Aorta (tissue), 5 donors: Measurements from ENCODE around the gene CHPT1. TPM values are rescaled to one million over a fixed set of nuclear protein-coding genes. Genes with fewer than 3 reads are reported as not detected.
"Not testable (repeated sequence)": the region's sequence is repeated elsewhere in the genome, so short reads cannot be mapped to it uniquely, and the experiment has no call there.

ENCODE experiments used
- ATAC-seq: fragments of 200-7000 bp; cut with Tn5 transposase; one replicate; pipeline ENCODE4 v1.9.1; 2022; ENCODE audit warnings: moderate library complexity; ENCODE audit not compliant: low FRiP score
- DNase-seq, 2 donors: peaks; one replicate each; pipeline ENCODE4 v3.0.0-alpha.2; 2020
- H3K27ac ChIP-seq, 2 donors: one replicate each; pipeline ENCODE4 v1.5.1; 2013; ENCODE audit warnings: low read length in 2 of 2, mild to moderate bottlenecking in 2 of 2, moderate library complexity in 2 of 2, control low read depth in 1 of 2, inconsistent platforms in 1 of 2, low read depth in 1 of 2
- H3K27me3 ChIP-seq, 2 donors: one replicate each; pipeline ENCODE4 v1.6.1; 2013; ENCODE audit warnings: control low read depth in 1 of 2, low read length in 1 of 2, mild to moderate bottlenecking in 1 of 2, moderate library complexity in 1 of 2; ENCODE audit not compliant: insufficient read depth in 2 of 2, control insufficient read depth in 1 of 2
- H3K36me3 ChIP-seq, 2 donors: one replicate each; pipeline ENCODE4 v1.6.1; 2013; ENCODE audit warnings: control low read depth in 1 of 2, low read length in 1 of 2, mild to moderate bottlenecking in 1 of 2; ENCODE audit not compliant: insufficient read depth in 2 of 2, control insufficient read depth in 1 of 2
- H3K4me1 ChIP-seq, 2 donors: one replicate each; pipeline ENCODE4 v1.6.1; 2013; ENCODE audit warnings: low read length in 2 of 2, control low read depth in 1 of 2, mild to moderate bottlenecking in 1 of 2, moderate library complexity in 1 of 2; ENCODE audit not compliant: insufficient read depth in 2 of 2, control insufficient read depth in 1 of 2
- H3K4me3 ChIP-seq, 2 donors: one replicate each; pipeline ENCODE4 v1.5.1; 2013; ENCODE audit warnings: low read length in 2 of 2, control low read depth in 1 of 2, mild to moderate bottlenecking in 1 of 2
- H3K9me3 ChIP-seq: one replicate; pipeline ENCODE4 v1.6.1; 2013; ENCODE audit warnings: mild to moderate bottlenecking, low read length; ENCODE audit not compliant: control insufficient read depth
- WGBS, 2 donors: extraction: QIAGEN DNeasy Blood & Tissue Kit; methylation state at CpG; one replicate each; pipeline ENCODE4 v1.1.7; 2013; 5-methylcytosine and 5-hydroxymethylcytosine counted together
- intact Hi-C, 2 donors: fragments of 100-400 bp; cut with DNase I; formaldehyde crosslinking; loops; one replicate each; pipeline versions ENCODE4 v1.14.2 to v1.15.0; 2022
- polyA plus RNA-seq, 2 donors: library from polyadenylated mRNA; stranded (reverse); fragments of 200-250 nt; gene quantifications; one replicate each; pipeline ENCODE4 v1.2.3, GENCODE V29; 2013
- total RNA-seq, 2 donors: library from RNA; stranded (reverse); fragmentation: NEBNext Ultra II Directional; extraction: Animal tissue kit (Norgen Biotek cat#: 25700); gene quantifications; one replicate each; pipeline ENCODE4 v1.2.1, GENCODE V29; 2021
- donor health status: healthy with polysubstance abuse.
- donor health status: Bipolar disorder and iron deficiency.
- donor health status: DM: no; HTN: no; CAD: no.
- donor health status: DM: no; HTN: no; CAD: no.
- donor health status: DM: yes; HTN: yes; CAD: no.

CHPT1 gene
- total and polyA plus RNA-seq, 4 donors: 34.1 to 83.8 (median 45.9) TPM

- H3K27ac ChIP-seq: no peak overlapping the region
- intact Hi-C loops: no loop called here
- H3K9me3 ChIP-seq: no peaks in the 10 kb centered on the region
- H3K4me1 ChIP-seq: no peaks in the 10 kb centered on the region
- no peaks in the 10 kb centered on the region for H3K27me3 ChIP-seq
- DNase-seq (no peak), ATAC-seq (no peak)
- H3K4me3 ChIP-seq: no peak overlapping the region
- H3K36me3 ChIP-seq: no peaks in the 10 kb centered on the region
Observed at GRCh38 chr12:101727098-101727497, 29.7 kb downstream of the CHPT1 start.

- no peaks in the 10 kb centered on the region for H3K4me1 ChIP-seq
- no peaks in the 10 kb centered on the region for H3K9me3 ChIP-seq
- DNase-seq: no peak
- no peak for ATAC-seq
- no peaks in the 10 kb centered on the region for H3K27me3 ChIP-seq
- no peak overlapping the region for H3K4me3 ChIP-seq
- no peak overlapping the region for H3K27ac ChIP-seq
- intact Hi-C loops: no loop called here
- H3K36me3 ChIP-seq: no peaks in the 10 kb centered on the region
Observed at GRCh38 chr12:101729842-101730241, 32.4 kb downstream of the CHPT1 start.

GRCh38 chr12:101732318-101732717 lies 34.9 kb downstream of the CHPT1 start:
- Histone ChIP-seq H3K9me3 (no peaks in the 10 kb centered on the region), H3K4me3 (no peak overlapping the region), H3K27me3 (no peaks in the 10 kb centered on the region), H3K4me1 (no peaks in the 10 kb centered on the region), H3K36me3 (no peaks in the 10 kb centered on the region), H3K27ac (no peak overlapping the region)
- intact Hi-C loops: no loop called here
- no peak for ATAC-seq
- WGBS, 2 donors: 95 to 100% methylated on average over 1 of the region's 1 CpG
- no peak for DNase-seq

- no peak overlapping the region for H3K27ac ChIP-seq
- H3K27me3 ChIP-seq: no peaks in the 10 kb centered on the region
- intact Hi-C loops: no loop called here
- H3K4me3 ChIP-seq: no peak overlapping the region
- ATAC-seq (no peak), DNase-seq (no peak)
- H3K36me3 ChIP-seq: no peaks in the 10 kb centered on the region
- no peaks in the 10 kb centered on the region for H3K9me3 ChIP-seq
- WGBS, 2 donors: 65 to 72% methylated on average over 2 of the region's 2 CpGs
- H3K4me1 ChIP-seq: no peaks in the 10 kb centered on the region
Observed at GRCh38 chr12:101733166-101733565, 35.7 kb downstream of the CHPT1 start.

- H3K27me3 ChIP-seq, H3K9me3 ChIP-seq, H3K27ac ChIP-seq, H3K4me3 ChIP-seq, H3K36me3 ChIP-seq, intact Hi-C loops, ATAC-seq, H3K4me1 ChIP-seq, DNase-seq: not testable (repeated sequence)
- 87 to 93% methylated on average over 5 of the region's 5 CpGs for WGBS, 2 donors
Observed at GRCh38 chr12:101734482-101734881, 37.0 kb downstream of the CHPT1 start.

GRCh38 chr12:101737476-101737875 lies 40.0 kb downstream of the CHPT1 start:
- Histone ChIP-seq H3K27ac (no peak overlapping the region), H3K4me1 (no peaks in the 10 kb centered on the region), H3K36me3 (no peaks in the 10 kb centered on the region), H3K27me3 (no peaks in the 10 kb centered on the region), H3K9me3 (no peaks in the 10 kb centered on the region), H3K4me3 (no peak overlapping the region)
- ATAC-seq: no peak
- intact Hi-C loops: no loop called here
- no peak for DNase-seq
- WGBS, 2 donors: 96 to 97% methylated on average over 6 of the region's 6 CpGs

GRCh38 chr12:101738920-101739665 lies 41.7 kb downstream of the CHPT1 start, which contains the start of gene SYCP3:
Gene SYCP3, minus strand, starts transcription at chr12:101739462. Its CDS starts 1,527 bp downstream, at chr12:101737935.
- peak in 1 of 2 donors; percentile 74 for DNase-seq
- ATAC-seq: no peak
- Histone ChIP-seq H3K36me3 (peaks cover 0 to 3% of the 10 kb centered on the region in 2 donors), H3K9me3 (no peaks in the 10 kb centered on the region), H3K27me3 (no peaks in the 10 kb centered on the region), H3K4me3 (no peak within 1 kb of the TSS), H3K27ac (no peak within 1 kb of the TSS), H3K4me1 (no peaks in the 10 kb centered on the region)
- intact Hi-C loops: no loop called here
- 97 to 98% methylated on average over 55 to 57 of the region's 57 CpGs for WGBS, 2 donors

- Histone ChIP-seq H3K27ac (no peak overlapping the region), H3K27me3 (no peaks in the 10 kb centered on the region), H3K9me3 (no peaks in the 10 kb centered on the region), H3K36me3 (peaks cover 0 to 3% of the 10 kb centered on the region in 2 donors), H3K4me1 (no peaks in the 10 kb centered on the region), H3K4me3 (no peak overlapping the region)
- no peak for DNase-seq
- intact Hi-C loops: no loop called here
- 86 to 91% methylated on average over 5 of the region's 5 CpGs for WGBS, 2 donors
- ATAC-seq: no peak
Observed at GRCh38 chr12:101740566-101740965, 43.1 kb downstream of the CHPT1 start.

GRCh38 chr12:101740980-101741379 lies 43.5 kb downstream of the CHPT1 start:
- peaks cover 0 to 3% of the 10 kb centered on the region in 2 donors for H3K36me3 ChIP-seq
- H3K27ac ChIP-seq: no peak overlapping the region
- no peak for ATAC-seq
- H3K9me3 ChIP-seq: no peaks in the 10 kb centered on the region
- no peak overlapping the region for H3K4me3 ChIP-seq
- no peaks in the 10 kb centered on the region for H3K27me3 ChIP-seq
- 76 to 78% methylated on average over 5 of the region's 5 CpGs for WGBS, 2 donors
- no peak for DNase-seq
- intact Hi-C loops: no loop called here
- no peaks in the 10 kb centered on the region for H3K4me1 ChIP-seq
